H1 (cell line): ENCODE measurements around the gene SOWAHC. TPM values are rescaled to one million over a fixed set of nuclear protein-coding genes. Genes with fewer than 3 reads are reported as not detected.

Experiments
- CTCF ChIA-PET: fragments of 300-600 bp; sonication (Branson Sonifier 250); formaldehyde crosslinking; loops from one replicate; lab custom pipeline; 2021; ENCODE audit not compliant: partially characterized antibody; lab: Charles Lee
- POLR2A ChIA-PET: fragments of 300-600 bp; sonication (Branson Sonifier 250); formaldehyde crosslinking; loops from one replicate; lab custom pipeline; 2021; ENCODE audit warnings: inconsistent platforms; ENCODE audit not compliant: partially characterized antibody; lab: Charles Lee
- DNase-seq, 2 experiments: peaks; one replicate each; pipeline versions ENCODE4 v3.0.0 to v3.0.0-alpha.2; 2010 to 2022; ENCODE audit warnings: low spot score in 2 of 2, low read depth in 1 of 2, mixed read lengths in 1 of 2
- FAIRE-seq: peaks from 2 replicates; lab custom pipeline; 2011; peaks lifted over from hg19 to GRCh38; lab: Jason Lieb, UNC
- H2AFZ ChIP-seq: 2 replicates; pipeline ENCODE4 v1.8.1; 2012; ENCODE audit warnings: low read length, inconsistent platforms
- H2AK5ac ChIP-seq: 2 replicates; pipeline ENCODE4 v1.6.1; 2013; ENCODE audit warnings: low read depth, low read length
- H2BK120ac ChIP-seq: replicated peaks from 2 replicates; pipeline ENCODE3; 2013; ENCODE audit warnings: low read depth, low read length, inconsistent platforms
- H2BK12ac ChIP-seq: 2 replicates; pipeline ENCODE4 v1.6.1; 2013; ENCODE audit warnings: low read depth, low read length
- H2BK15ac ChIP-seq: 2 replicates; pipeline ENCODE4 v1.6.1; 2013; ENCODE audit warnings: low read length
- H2BK20ac ChIP-seq: 2 replicates; pipeline ENCODE4 v1.6.1; 2013; ENCODE audit warnings: low read length
- H2BK5ac ChIP-seq: 2 replicates; pipeline ENCODE4 v1.6.1; 2013; ENCODE audit warnings: low read depth, low read length
- H3K14ac ChIP-seq: 2 replicates; pipeline ENCODE4 v1.6.1; 2013; ENCODE audit warnings: inconsistent platforms; ENCODE audit not compliant: insufficient read length
- H3K18ac ChIP-seq: 2 replicates; pipeline ENCODE4 v1.6.1; 2013; ENCODE audit warnings: low read length; ENCODE audit errors: extremely low read depth
- H3K23ac ChIP-seq: 2 replicates; pipeline ENCODE4 v1.6.1; 2013; ENCODE audit warnings: inconsistent platforms; ENCODE audit not compliant: insufficient read length
- H3K23me2 ChIP-seq: 2 replicates; pipeline ENCODE4 v1.6.1; 2013; ENCODE audit warnings: low read depth, low read length
- H3K27ac ChIP-seq: 2 replicates; pipeline ENCODE4 v1.6.1; 2011; ENCODE audit warnings: low read depth, low read length, inconsistent platforms
- H3K27me3 ChIP-seq, 4 experiments: replicated peaks in 1 of 4; 1 replicate in 1 of 4; 2 replicates in 3 of 4; pipeline versions ENCODE4 v1.6.1 to v1.8.1; 2011 to 2013; ENCODE audit warnings: low read length in 3 of 4, mild to moderate bottlenecking in 3 of 4, inconsistent platforms in 2 of 4, mixed read lengths in 2 of 4, moderate library complexity in 1 of 4; ENCODE audit not compliant: control insufficient read depth in 3 of 4, insufficient read depth in 3 of 4; ENCODE audit errors: extremely low read depth in 1 of 4
- H3K36me3 ChIP-seq, 4 experiments: 2 replicates each; pipeline versions ENCODE4 v1.6.1 to v1.8.1; 2011 to 2013; ENCODE audit warnings: mild to moderate bottlenecking in 4 of 4, low read length in 3 of 4, moderate library complexity in 2 of 4, control low read depth in 1 of 4, inconsistent platforms in 1 of 4; ENCODE audit not compliant: insufficient read depth in 4 of 4, control insufficient read depth in 2 of 4
- H3K4ac ChIP-seq: replicated peaks from 2 replicates; pipeline ENCODE3; 2013; ENCODE audit warnings: low read length, low read depth, mixed read lengths, inconsistent platforms; ENCODE audit not compliant: insufficient read length
- H3K4me1 ChIP-seq, 4 experiments: replicated peaks in 1 of 4; 1 replicate in 1 of 4; 2 replicates in 3 of 4; pipeline versions ENCODE4 v1.6.1 to v1.8.1; 2011 to 2013; ENCODE audit warnings: low read length in 3 of 4, inconsistent platforms in 2 of 4, mixed read lengths in 1 of 4; ENCODE audit not compliant: insufficient read depth in 4 of 4, control insufficient read depth in 3 of 4
- H3K4me2 ChIP-seq, 2 experiments: 2 replicates each; pipeline versions ENCODE4 v1.6.1 to v1.8.1; 2011 to 2013; ENCODE audit warnings: low read depth in 2 of 2, low read length in 2 of 2, control low read depth in 1 of 2, inconsistent platforms in 1 of 2, mild to moderate bottlenecking in 1 of 2; ENCODE audit not compliant: insufficient read depth in 1 of 2
- H3K4me3 ChIP-seq, 4 experiments: fragments of 200-600, 300-600 bp in 1 of 4; sonication (generic), shearing (Covaris generic), sonication (Bioruptor Twin) in 1 of 4; 2 replicates each; pipeline versions ENCODE4 v1.5.1 to v1.8.1; 2011 to 2016; ENCODE audit warnings: low read length in 4 of 4, low read depth in 3 of 4, control low read depth in 2 of 4, inconsistent platforms in 2 of 4, mild to moderate bottlenecking in 2 of 4, mixed read lengths in 1 of 4, moderate library complexity in 1 of 4; ENCODE audit not compliant: insufficient read depth in 2 of 4; ENCODE audit errors: extremely low read depth in 1 of 4
- H3K56ac ChIP-seq: replicated peaks from 2 replicates; pipeline ENCODE3; 2013; ENCODE audit warnings: low read depth, mild to moderate bottlenecking, mixed read lengths, low read length, inconsistent platforms; ENCODE audit not compliant: insufficient read length
- H3K79me1 ChIP-seq: 2 replicates; pipeline ENCODE4 v1.6.1; 2013; ENCODE audit warnings: low read depth, low read length, control low read depth
- H3K79me2 ChIP-seq, 2 experiments: 2 replicates each; pipeline versions ENCODE4 v1.6.1 to v1.8.1; 2012 to 2013; ENCODE audit warnings: low read length in 2 of 2, mild to moderate bottlenecking in 2 of 2, inconsistent platforms in 1 of 2; ENCODE audit not compliant: insufficient read depth in 2 of 2, control insufficient read depth in 1 of 2
- H3K9ac ChIP-seq, 4 experiments: replicated peaks in 1 of 4; 1 replicate in 1 of 4; 2 replicates in 3 of 4; pipeline versions ENCODE4 v1.6.1 to v1.8.1; 2011 to 2013; ENCODE audit warnings: low read depth in 3 of 4, low read length in 3 of 4, control low read depth in 2 of 4, mild to moderate bottlenecking in 2 of 4, moderate library complexity in 2 of 4, inconsistent platforms in 1 of 4; ENCODE audit errors: extremely low read depth in 1 of 4
- H3K9me3 ChIP-seq, 2 experiments: 2 replicates each; pipeline versions ENCODE4 v1.6.1 to v1.8.1; 2012 to 2013; ENCODE audit warnings: mild to moderate bottlenecking in 2 of 2, moderate library complexity in 2 of 2, control low read depth in 1 of 2, inconsistent platforms in 1 of 2, low read depth in 1 of 2, low read length in 1 of 2, mixed read lengths in 1 of 2; ENCODE audit not compliant: insufficient read depth in 2 of 2
- H4K20me1 ChIP-seq, 2 experiments: replicated peaks in 1 of 2; 2 replicates each; pipeline versions ENCODE3 to v1.8.1; 2011 to 2013; ENCODE audit warnings: inconsistent platforms in 2 of 2, low read length in 2 of 2, mild to moderate bottlenecking in 1 of 2; ENCODE audit not compliant: insufficient read depth in 2 of 2, control insufficient read depth in 1 of 2
- H4K5ac ChIP-seq: 2 replicates; pipeline ENCODE4 v1.6.1; 2013; ENCODE audit warnings: low read length, low read depth, mixed read lengths, inconsistent platforms; ENCODE audit not compliant: insufficient read length
- H4K8ac ChIP-seq: 2 replicates; pipeline ENCODE4 v1.8.0; 2013; ENCODE audit warnings: mild to moderate bottlenecking, moderate library complexity, low read length, inconsistent platforms; ENCODE audit not compliant: insufficient read depth; ENCODE audit errors: extremely low read depth
- H4K91ac ChIP-seq: replicated peaks from 2 replicates; pipeline ENCODE3; 2013; ENCODE audit warnings: low read length, mixed read lengths, inconsistent platforms; ENCODE audit not compliant: insufficient read length
- BACH1 ChIP-seq: IDR thresholded peaks from 2 replicates; pipeline ENCODE4 v1.6.1; 2012; ENCODE audit warnings: low read length, improper control_type of control experiment
- CBX8 ChIP-seq: fragments of 300-800, 300-1000 bp; sonication (generic); IDR thresholded peaks from 2 replicates; pipeline ENCODE4 v1.7.1; 2016; ENCODE audit warnings: low read depth, low read length, borderline replicate concordance
- CEBPB ChIP-seq: IDR thresholded peaks from 2 replicates; pipeline ENCODE4 v1.6.1; 2012; ENCODE audit warnings: low read depth, low read length
- CHD1 ChIP-seq: IDR thresholded peaks from 2 replicates; pipeline ENCODE4 v1.6.1; 2012; ENCODE audit warnings: low read depth, low read length, improper control_type of control experiment
- CHD2 ChIP-seq: IDR thresholded peaks from 2 replicates; pipeline ENCODE4 v1.6.1; 2012; ENCODE audit warnings: low read length, improper control_type of control experiment
- CREB1 ChIP-seq: IDR thresholded peaks from 2 replicates; pipeline ENCODE4 v1.6.1; 2012; ENCODE audit warnings: inconsistent platforms
- EP300 ChIP-seq, 2 experiments: IDR thresholded peaks; 1 replicate in 1 of 2; 2 replicates in 1 of 2; pipeline ENCODE4 v1.6.1; 2011 to 2012; ENCODE audit warnings: low read depth in 2 of 2, low read length in 2 of 2, mild to moderate bottlenecking in 2 of 2, borderline replicate concordance in 1 of 2, inconsistent platforms in 1 of 2, moderate library complexity in 1 of 2
- EZH2 ChIP-seq: fragments of 200-600 bp; sonication (generic); IDR thresholded peaks from 2 replicates; pipeline ENCODE4 v1.7.1; 2012; ENCODE audit warnings: low read depth, mild to moderate bottlenecking, moderate library complexity, low read length, inconsistent platforms; ENCODE audit not compliant: severe bottlenecking
- FOSL1 ChIP-seq: IDR thresholded peaks from 2 replicates; pipeline ENCODE4 v1.6.1; 2011; ENCODE audit warnings: mild to moderate bottlenecking, low read depth, low read length, moderate library complexity; ENCODE audit not compliant: insufficient read depth
- JUND ChIP-seq: IDR thresholded peaks from 2 replicates; pipeline ENCODE4 v1.6.1; 2011; ENCODE audit warnings: mild to moderate bottlenecking, improper control_type of control experiment, low read length
- MAFK ChIP-seq: IDR thresholded peaks from 2 replicates; pipeline ENCODE4 v1.6.1; 2012; ENCODE audit warnings: low read depth, mild to moderate bottlenecking, improper control_type of control experiment, low read length
- POU5F1 ChIP-seq: IDR thresholded peaks from 2 replicates; pipeline ENCODE4 v1.6.1; 2011; ENCODE audit warnings: low read depth, mild to moderate bottlenecking, low read length, moderate library complexity
- SAP30 ChIP-seq: fragments of 300-600 bp; sonication (generic); IDR thresholded peaks from 2 replicates; pipeline ENCODE4 v1.7.1; 2012; ENCODE audit warnings: low read length, moderate library complexity, mild to moderate bottlenecking, inconsistent platforms; ENCODE audit not compliant: insufficient read depth, insufficient replicate concordance
- SIRT6 ChIP-seq: IDR thresholded peaks from one replicate; pipeline ENCODE4 v1.7.1; 2012; ENCODE audit warnings: low read length, inconsistent platforms
- SIX5 ChIP-seq: IDR thresholded peaks from 2 replicates; pipeline ENCODE4 v1.6.1; 2011; ENCODE audit warnings: mild to moderate bottlenecking, low read depth, low read length
- SP1 ChIP-seq: IDR thresholded peaks from 2 replicates; pipeline ENCODE4 v1.6.1; 2011; ENCODE audit warnings: low read depth, low read length
- YY1 ChIP-seq: IDR thresholded peaks from 2 replicates; pipeline ENCODE4 v1.6.1; 2011; ENCODE audit warnings: low read depth, mild to moderate bottlenecking, low read length
- WGBS, 2 experiments: shearing (Covaris generic) in 1 of 2; methylation state at CpG; one replicate each; pipeline versions ENCODE4 v1.1.6 to v1.1.7; 2013 to 2015; ENCODE audit warnings: low lambda C conversion rate in 2 of 2, mixed read lengths in 2 of 2, inconsistent platforms in 1 of 2, low coverage in 1 of 2, missing lambda C conversion rate in 1 of 2; ENCODE audit not compliant: insufficient replicate concordance in 2 of 2, insufficient coverage in 1 of 2, insufficient read length in 1 of 2; ENCODE audit errors: extremely low coverage in 1 of 2, missing lambda C conversion rate in 1 of 2; 5-methylcytosine and 5-hydroxymethylcytosine counted together
- polyA plus RNA-seq, 7 experiments: library from polyadenylated mRNA; depleted of rRNA in 3 of 7; stranded (reverse) in 5 of 7; unstranded in 2 of 7; fragments of >200 nt in 5 of 7; fragments of 200-250 nt in 2 of 7; gene quantifications; 1 replicate in 5 of 7; 2 replicates in 1 of 7; 4 replicates in 1 of 7; pipeline versions ENCODE4 v1.2.1 to v1.2.3, GENCODE V29; 2011 to 2013; ENCODE audit warnings: missing spikeins in 2 of 7, mixed read lengths in 2 of 7
- total RNA-seq: library from RNA; stranded (reverse); fragmentation: NEBNext Ultra II Directional; extraction: Animal tissue kit (Norgen Biotek cat#: 25700); gene quantifications from 2 replicates; pipeline ENCODE4 v1.2.1, GENCODE V29; 2021

SOWAHC gene
- total and polyA plus RNA-seq, 2 of the 8 experiments (the other 6 are each of a cell fraction or from before 2014, with no cell fraction given): 3.1 to 17.8 TPM

GRCh38 chr2:109663721-109664120, 49.6 kb downstream of the SOWAHC start:
- no peak overlapping the region for H4K91ac ChIP-seq
- H2BK12ac ChIP-seq: no peak overlapping the region
- no peak overlapping the region for H2AFZ ChIP-seq
- no peaks in the 10 kb centered on the region for H4K20me1 ChIP-seq
- no peak for DNase-seq
- H3K56ac ChIP-seq: no peak overlapping the region
- no peaks in the 10 kb centered on the region for H3K36me3 ChIP-seq
- no peak overlapping the region for H2BK20ac ChIP-seq
- H3K4me2 ChIP-seq: no peak overlapping the region
- no peak for FAIRE-seq
- H3K4me3 ChIP-seq: no peak overlapping the region
- H3K79me1 ChIP-seq: no peaks in the 10 kb centered on the region
- ChIA-PET POLR2A (no interaction called here), CTCF (interaction anchor here (0.7 to 5.7 kb wide), 7 partner anchors 9 to 117 kb away, joined by 3 to 35 read pairs (median 4); no protein-coding TSS in a partner anchor)
- no peaks in the 10 kb centered on the region for H3K79me2 ChIP-seq
- H3K4me1 ChIP-seq: peaks cover 0 to 6% (median 2%) of the 10 kb centered on the region in 4 experiments; a peak in 4 of 7 replicates
- H3K23ac ChIP-seq: no peak overlapping the region
- no peak overlapping the region for H3K14ac ChIP-seq
- no peak overlapping the region for H3K27ac ChIP-seq
- no peak overlapping the region for H2AK5ac ChIP-seq
- no peak overlapping the region for H2BK5ac ChIP-seq
- H3K9ac ChIP-seq: no peak overlapping the region
- no peak overlapping the region for H2BK120ac ChIP-seq
- no peaks in the 10 kb centered on the region for H3K23me2 ChIP-seq
- no peak overlapping the region for H2BK15ac ChIP-seq
- no peak overlapping the region for H3K18ac ChIP-seq
- H4K5ac ChIP-seq: no peak overlapping the region
- 84% methylated on average over 4 of the region's 4 CpGs; no CpG with 5 or more reads in 1 of the 2 experiments for WGBS, 2 experiments
- no peaks in the 10 kb centered on the region for H3K27me3 ChIP-seq
- no peak overlapping the region for H3K4ac ChIP-seq
- no peak overlapping the region for H4K8ac ChIP-seq
- H3K9me3 ChIP-seq: no peaks in the 10 kb centered on the region
- TF ChIP-seq FOSL1: no peak
- TF ChIP-seq CHD1: no peak
- no peak for TF ChIP-seq EP300 (IDR thresholded peaks at IDR 0.05; ENCODE audit: borderline replicate concordance in 1 of 2, low read depth in 2 of 2, low read length in 2 of 2)
- TF ChIP-seq CEBPB: no peak
- TF ChIP-seq EZH2: no peak
- TF ChIP-seq CBX8: no peak
- no peak for TF ChIP-seq SIRT6
- TF ChIP-seq SP1: no peak
- TF ChIP-seq YY1: no peak
- no peak for TF ChIP-seq CHD2
- no peak for TF ChIP-seq SAP30
- TF ChIP-seq SIX5: no peak
- no peak for TF ChIP-seq MAFK
- no peak for TF ChIP-seq BACH1
- TF ChIP-seq CREB1: no peak
- TF ChIP-seq JUND: no peak
- no peak for TF ChIP-seq POU5F1
